Measurements from ENCODE around the gene NEBL.
"Not testable (repeated sequence)": the region's sequence is repeated elsewhere in the genome, so short reads cannot be mapped to it uniquely, and the experiment has no call there.

Gene NEBL, protein sequence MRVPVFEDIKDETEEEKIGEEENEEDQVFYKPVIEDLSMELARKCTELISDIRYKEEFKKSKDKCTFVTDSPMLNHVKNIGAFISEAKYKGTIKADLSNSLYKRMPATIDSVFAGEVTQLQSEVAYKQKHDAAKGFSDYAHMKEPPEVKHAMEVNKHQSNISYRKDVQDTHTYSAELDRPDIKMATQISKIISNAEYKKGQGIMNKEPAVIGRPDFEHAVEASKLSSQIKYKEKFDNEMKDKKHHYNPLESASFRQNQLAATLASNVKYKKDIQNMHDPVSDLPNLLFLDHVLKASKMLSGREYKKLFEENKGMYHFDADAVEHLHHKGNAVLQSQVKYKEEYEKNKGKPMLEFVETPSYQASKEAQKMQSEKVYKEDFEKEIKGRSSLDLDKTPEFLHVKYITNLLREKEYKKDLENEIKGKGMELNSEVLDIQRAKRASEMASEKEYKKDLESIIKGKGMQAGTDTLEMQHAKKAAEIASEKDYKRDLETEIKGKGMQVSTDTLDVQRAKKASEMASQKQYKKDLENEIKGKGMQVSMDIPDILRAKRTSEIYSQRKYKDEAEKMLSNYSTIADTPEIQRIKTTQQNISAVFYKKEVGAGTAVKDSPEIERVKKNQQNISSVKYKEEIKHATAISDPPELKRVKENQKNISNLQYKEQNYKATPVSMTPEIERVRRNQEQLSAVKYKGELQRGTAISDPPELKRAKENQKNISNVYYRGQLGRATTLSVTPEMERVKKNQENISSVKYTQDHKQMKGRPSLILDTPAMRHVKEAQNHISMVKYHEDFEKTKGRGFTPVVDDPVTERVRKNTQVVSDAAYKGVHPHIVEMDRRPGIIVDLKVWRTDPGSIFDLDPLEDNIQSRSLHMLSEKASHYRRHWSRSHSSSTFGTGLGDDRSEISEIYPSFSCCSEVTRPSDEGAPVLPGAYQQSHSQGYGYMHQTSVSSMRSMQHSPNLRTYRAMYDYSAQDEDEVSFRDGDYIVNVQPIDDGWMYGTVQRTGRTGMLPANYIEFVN

DNA sequence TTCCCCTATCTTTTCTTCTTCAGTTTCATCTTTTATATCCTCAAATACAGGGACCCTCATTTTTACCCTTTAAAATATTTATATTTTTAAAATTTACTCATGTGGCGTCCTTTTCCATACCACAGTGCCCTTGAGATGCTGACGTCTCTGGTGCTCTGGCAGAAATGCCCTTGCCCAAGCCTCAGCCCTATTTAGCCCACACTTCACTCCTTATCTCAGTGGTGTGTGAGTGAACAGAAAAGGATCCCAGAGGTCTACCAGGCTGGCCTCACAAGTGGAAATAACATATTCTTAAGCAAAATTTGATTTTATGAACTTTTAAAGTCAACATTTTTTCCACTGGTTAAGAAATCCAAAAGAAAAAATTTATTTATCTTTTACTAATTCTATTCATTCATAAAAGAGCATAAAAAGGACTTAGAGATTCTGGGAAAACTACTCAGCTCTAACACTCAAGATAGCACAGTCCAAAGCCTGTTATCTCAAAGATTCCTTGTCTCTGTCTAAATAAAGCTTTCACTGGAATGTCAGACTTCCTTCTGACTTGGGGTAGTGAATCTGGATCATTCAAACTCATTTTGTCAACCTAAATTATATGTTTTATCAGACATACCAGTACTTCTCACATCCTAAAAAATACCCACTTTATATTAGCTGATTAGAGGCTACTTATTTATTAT lies at the start of gene NEBL:
Gene NEBL, minus strand, starts transcription at position 166 of the 680 bp plus-strand sequence. Its CDS starts 106 bp downstream, at position 60.
- DNase-seq = no peak

DNA sequence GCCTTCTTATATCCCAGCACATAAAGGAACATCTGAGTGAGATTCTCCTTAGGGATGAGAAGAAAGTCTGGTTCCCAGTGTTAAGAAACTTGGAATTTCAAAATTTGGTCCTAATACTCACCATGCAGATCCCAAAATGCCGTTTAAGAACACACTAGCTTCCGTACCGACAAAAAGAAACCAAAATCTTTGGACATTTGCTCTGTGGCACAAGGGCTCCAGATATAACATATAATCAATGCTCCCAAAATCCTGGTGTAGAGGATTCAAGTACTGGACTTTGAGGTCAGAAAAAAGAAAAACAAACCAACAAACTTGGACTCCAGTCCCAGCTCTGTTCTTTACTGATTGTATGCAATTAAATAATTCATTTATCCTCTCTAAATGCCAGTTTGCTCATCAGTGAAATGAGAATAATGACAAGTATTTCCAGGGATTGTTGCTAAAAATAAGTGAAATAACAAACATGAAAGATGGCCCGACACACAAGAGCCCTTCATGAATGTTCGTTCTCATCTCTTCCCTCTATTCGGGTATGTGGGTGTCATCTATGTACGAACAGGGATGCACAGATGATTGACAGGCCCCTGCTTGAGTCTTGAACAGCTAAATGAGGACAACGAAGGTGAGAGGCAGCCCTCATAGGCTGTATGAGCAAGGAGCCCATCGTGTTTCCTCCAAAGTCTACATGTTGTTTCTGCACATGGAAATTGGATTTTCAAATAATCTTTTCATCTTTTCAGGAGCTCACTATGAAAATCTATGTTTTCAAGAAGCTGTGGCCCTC lies 48.6 kb upstream of the NEBL start:
- DNase-seq = no peak

DNA sequence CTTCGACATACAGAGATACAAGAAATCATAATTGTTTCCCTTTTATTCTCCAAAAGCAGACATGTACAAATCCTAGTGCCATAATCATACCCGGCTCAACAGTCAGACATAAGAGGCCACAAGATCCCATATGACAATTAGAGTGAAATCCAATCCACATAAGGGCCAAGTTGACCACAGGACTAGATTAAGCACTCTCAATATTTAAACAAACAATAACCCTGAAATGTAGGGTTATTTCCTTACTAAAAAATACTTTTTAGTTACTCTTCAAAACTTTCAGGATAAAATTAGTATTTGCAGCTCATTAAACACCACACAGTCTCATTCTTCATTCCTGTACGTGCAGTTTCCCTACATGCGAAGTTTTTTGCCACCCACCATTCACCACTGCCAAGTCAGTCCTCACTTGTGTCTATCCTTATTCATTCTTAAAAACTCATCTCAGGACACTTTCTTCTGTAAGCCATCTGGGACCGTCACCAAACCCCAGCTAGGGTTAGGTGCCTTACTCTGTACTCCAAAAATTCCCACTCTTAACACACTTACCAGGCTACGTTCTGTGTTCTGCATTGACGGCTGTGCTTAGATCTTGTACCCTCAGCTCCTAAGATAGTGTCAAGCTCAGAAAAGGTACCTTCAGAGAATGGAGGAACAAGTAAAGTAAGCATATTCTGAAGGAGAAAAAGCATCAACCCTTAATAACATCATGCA lies 47.8 kb upstream of the NEBL start:
- DNase-seq = no peak

DNA sequence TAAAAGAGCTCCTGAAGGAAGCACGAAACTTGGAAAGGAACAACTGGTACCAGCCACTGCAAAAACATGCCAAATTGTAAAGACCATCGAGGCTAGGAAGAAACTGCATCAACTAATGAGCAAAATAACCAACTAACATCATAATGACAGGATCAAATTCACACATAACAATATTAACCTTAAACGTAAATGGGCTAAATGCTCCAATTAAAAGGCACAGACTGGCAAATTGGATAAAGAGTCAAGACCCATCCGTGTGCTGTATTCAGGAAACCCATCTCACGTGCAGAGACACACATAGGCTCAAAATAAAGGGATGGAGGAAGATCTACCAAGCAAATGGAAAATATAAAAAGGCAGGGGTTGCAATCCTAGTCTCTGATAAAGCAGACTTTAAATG lies 42.3 kb upstream of the NEBL start:
- not testable (repeated sequence) for DNase-seq

DNA sequence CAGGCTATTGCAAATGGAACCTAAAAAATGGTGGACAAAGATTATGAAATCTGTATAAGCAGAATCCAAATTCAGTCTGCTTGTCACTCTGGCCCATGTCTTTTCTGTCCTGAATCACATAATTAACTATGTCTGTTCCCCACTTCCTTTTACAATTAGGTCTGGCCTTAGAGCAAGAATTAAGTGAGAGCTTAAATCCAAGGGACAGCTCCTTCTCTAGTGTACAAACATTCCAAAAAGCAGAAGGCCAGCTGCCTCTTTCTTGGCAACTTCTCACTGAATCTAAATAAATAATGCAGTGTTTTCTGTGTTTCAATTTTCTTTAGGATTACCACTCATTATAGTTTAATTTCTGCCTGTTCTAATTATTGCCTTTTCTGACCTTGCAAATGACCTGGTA lies 39.3 kb upstream of the NEBL start:
- DNase-seq = no peak

DNA sequence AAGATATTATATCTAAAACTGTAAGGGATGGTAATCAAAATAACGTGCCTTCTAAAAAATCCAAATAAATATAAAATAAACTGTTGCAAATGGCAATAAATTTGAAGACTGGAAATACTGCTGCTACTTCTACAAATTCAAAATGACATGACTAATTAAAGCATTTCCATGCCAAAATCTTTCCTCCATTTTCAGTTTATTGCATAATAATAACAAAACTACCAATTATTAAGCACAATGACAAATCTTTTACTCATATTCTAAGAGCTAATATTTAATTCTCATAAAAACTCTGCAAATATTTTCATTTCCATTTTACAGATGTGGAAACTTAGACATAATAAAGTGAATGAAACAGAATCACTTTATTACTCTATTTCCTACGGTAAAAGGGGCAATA lies 38.8 kb upstream of the NEBL start:
- DNase-seq = no peak

DNA sequence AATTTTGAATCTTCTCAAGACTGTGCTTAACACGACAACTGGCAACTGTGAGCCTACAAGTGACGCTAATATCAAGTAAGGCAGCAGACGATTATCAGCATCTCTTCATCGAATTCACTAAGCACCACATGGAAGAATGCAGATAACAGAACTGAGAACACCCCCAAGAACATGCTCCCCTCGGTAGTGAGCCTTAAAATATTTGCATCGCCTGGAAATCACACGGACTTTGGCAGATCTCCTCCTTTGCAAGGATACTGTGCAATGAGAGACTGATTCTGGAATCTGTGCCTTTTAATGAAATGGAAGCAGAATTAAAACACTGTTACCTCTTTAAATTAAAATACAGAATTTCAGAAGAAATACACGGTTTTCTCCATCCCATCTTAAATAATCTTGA lies 38.2 kb upstream of the NEBL start:
- no peak for DNase-seq

DNA sequence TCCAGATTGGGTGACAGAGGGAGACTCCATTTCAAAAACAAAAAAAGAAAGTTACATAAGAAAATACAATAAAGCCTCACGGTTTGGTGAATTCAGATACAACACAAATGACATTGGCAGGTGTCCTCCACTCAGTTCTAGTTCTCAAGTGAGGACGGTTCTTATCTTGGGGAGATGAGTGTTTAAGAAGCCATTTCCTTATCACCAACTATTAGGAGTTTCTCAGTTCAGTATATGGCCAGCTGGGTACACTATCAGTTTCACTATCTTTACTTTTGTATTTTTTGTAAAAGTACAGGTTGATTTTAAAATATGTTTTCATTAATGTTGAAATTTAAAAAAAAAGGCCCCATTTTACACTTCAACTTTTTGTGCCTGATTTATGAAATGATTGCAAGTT lies 36.6 kb upstream of the NEBL start:
- no peak for DNase-seq

DNA sequence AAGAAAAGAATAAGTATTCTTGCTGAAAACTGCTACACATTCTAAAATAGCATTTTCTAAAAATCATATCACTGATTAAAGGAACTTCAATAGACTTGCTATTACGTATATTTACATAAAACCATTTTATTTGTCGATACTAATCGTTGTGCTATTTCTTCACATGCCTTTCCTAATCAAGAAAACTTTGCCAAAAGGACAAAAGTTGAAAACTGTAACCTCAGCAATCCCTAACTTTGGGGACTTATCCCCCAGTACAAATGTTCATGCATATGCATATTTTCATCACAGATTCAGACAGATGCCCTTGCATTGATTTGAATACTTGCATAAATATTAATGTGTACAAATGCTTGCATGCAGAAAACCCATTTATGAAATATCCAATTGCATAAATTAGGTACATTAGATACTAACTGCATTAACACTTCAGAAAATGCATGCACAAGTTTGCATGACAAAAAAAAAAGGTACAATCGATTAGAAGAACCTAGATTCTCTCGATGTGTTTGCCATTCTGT lies 35.6 kb upstream of the NEBL start:
- no peak for DNase-seq

DNA sequence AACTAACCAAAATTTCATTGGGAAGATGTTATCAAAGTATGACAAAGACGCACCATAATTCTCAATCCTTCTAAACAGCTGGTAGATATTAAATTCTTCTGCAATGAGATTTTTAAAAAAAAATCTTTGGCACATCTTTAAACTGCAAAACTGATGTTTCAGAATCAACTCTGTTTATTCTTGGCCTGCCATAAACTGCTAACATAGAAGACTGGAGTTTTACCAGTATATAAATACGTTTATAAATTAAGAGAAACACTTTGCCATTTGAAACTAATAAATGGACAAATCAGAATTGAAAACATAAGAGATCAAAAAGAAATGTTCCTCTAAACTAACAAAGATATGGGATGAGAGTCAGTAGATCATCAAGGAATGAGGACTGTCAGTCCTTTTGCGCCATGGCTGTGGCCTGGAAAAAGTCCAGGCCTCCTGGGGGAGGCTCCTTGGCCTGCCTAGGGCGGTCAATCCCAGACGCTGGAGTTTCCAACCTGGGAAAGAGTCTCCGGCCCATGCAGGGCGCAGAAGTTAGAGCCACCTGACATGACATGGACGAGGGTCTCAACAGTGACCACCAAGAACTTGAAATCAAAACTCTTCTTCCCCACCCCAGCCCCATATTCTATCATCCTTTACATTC lies 34.2 kb upstream of the NEBL start:
- DNase-seq = no peak

DNA sequence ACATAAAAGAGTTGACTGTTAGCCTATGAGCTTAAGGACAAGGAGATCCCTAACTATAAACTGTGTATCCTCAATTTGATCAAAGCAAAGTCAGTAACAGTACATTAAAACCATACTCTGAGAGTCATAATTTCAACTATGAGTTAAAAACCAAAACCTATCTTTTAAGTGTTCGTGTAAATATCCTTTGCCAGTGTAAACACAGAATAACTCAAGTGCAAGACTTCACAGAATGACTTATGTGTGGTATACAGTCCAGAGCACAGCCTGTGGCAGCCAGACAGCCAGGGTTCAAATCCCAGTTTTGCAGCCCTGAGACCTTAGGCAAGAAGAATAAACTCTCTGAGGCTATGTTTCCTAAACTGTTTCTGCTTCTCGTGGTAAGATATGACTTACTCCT lies 30.3 kb upstream of the NEBL start:
- no peak for DNase-seq

DNA sequence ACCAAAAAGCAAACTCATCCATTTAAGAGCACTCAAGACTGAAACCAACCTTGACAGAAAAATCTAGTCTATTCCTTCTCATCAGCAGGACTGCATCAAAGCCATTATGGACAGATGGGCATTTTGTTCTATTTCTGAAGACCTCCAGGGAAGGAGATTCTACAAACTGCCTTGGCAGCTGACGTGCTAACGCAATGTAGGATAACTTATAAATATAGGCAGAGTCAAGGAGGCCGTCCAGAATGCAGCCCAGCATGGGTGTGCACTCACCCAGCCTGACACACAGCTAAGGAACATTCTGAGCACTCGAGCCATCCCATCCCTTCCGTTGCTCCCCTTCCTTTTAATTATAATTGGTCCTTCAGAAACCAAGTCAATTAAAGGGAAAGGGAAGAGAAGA lies 25.3 kb upstream of the NEBL start:
- DNase-seq = no peak

DNA sequence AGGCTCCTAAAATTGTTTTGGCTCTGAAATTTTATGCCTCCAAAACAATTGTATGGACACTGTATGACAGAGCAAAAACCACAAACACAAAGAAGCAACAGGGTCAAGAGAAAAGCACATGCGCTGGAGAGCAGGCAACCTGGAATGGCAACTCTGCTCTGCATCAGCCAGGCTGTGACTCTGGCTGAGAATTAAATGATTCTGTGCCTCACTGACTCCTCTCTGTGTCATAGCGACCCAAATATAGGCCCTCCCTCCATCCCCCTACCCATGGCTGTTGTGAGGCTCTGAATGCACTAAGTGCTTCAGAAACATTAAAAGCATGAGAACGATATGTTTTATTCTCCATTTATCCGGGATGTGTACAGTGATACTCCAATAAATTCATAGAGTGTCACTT lies 24.9 kb upstream of the NEBL start:
- no peak for DNase-seq

DNA sequence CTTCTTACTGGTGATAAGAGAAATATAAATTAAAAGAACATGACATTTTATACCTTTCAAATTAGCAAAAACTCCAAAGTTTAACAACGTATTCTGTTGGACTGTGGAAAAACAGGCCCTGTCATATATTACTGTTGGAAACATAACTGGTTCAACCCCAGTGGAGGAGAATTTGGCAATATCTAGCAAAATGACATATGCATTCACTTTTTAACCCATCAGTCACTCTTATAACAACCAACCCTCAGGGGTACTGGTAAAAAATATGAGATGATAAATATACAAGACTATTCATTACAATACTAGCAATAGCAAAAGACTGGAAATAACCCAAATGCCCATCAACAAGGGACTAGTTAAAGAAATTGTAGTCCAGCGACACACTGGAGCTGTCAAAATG lies 22.9 kb upstream of the NEBL start:
- DNase-seq = no peak

DNA sequence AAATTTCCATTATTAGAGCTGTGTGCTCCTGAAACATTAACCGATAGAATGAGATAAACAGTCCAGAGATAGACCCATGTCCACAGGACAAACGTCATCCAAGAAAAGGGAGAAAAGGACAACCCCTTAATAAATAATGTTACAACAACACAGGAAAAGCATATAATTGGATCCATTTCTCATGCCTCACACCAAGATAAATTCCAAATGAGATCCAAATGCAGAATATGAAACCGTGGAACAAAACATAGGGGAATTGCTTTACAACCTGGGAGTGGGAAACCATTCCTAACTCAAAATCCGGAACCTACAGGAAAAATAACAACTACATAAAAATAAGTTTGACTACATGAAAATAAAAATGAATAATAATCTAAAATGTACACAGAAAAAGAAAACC lies 22.4 kb upstream of the NEBL start:
- DNase-seq = no peak

DNA sequence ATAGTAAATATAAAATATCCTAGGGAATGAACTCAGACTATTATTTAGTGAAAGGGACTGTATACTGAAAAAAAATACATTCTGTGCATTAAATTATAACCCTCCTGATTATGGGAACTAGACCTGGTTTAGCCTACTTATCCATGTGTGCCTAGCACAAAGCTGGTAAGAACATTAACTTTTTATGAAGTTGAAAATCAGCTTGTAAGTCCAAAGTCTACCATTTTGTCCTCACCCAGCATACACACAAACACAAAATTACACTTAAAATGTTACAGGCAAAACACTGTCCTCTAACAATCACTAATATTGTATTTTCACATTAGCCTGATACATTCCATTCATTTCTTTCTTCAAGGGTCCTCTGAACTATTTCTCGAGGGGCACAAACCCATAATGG lies 19.9 kb upstream of the NEBL start:
- DNase-seq = no peak

DNA sequence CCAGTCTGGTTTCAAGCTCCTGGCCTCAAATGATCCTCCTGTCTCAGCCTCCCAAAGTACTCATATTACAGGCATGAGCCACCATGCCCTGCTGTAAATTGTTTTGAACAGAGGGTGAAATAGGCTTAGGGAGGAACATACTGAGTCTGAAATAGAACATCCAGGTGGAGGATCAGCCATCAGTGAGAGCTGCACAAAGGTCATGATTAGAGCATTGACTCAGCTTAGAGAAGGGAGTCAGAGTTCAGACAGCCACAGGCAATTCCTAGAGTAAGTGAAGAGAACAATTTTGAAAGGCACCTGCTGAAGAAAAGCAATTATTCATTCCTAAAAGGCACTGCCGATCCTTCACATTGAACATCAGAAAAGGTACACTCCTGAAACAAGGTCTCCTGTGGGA lies 15.9 kb upstream of the NEBL start:
- DNase-seq = no peak

DNA sequence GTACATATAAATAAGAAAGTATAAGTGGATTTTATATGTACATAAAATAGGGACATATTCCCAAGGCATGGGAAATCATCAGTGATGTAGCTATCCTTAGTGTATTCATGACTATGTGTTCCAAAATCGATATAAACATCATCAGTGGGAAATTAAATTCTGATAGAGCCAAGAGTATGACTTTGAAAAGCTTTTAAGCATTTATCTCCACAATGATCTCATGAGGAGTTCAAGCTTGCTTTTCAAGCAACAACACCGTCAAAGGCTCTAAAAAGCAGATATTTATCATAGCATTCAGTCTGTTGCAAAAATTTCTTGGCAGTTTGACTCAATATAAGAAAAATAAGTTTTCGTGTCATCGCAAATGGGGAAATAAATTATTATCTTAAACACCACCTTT lies 14.5 kb upstream of the NEBL start:
- no peak for DNase-seq

DNA sequence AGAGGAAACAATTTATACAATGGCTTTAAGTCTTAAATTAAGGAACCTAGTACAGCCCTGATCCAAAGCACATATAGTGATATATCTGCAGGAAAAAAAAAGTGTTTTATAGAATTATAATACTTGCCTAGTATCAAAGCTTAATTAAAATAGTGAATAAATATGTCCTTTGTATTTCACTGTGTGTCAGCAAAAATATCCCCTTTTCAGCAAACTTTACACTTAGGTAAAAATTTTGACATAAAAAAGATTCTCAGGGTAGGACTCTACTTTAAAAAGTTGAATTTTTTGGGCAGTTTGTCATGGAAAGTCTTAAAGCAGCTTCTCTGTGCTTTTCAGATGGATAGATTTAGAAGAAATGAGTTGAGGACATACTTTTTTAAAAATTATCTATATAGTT lies 12.7 kb upstream of the NEBL start:
- no peak for DNase-seq

DNA sequence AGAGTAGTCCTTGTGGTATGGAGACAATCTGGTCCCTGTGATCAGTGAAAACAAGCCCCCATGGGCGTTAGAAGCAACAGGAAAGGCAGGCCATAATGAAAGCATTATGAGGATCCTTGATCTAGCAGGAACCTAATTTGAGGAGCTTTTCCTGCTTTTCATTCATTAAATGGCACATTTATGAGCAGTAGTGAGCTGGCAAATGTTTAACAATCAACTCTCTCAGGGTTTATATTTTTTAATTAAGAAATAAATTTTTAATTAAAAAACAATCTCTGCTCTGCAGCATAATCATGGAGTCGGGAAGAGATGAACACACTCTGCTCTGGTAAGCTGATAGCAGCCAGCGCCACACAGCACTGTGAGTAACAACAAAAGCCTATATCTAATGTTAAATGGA lies 11.3 kb upstream of the NEBL start:
- no peak for DNase-seq
